NT2/D1 (cell line): ENCODE results near the gene CDH4.

Experiments used
- SUZ12 ChIP-seq: IDR thresholded peaks from 2 replicates; pipeline ENCODE4 v1.6.1; 2011; ENCODE audit not compliant: insufficient read length, insufficient read depth; ENCODE audit errors: extremely low read depth
- YY1 ChIP-seq: IDR thresholded peaks from 2 replicates; pipeline ENCODE4 v1.6.1; 2011; ENCODE audit not compliant: insufficient read length, insufficient read depth
- ZNF274 ChIP-seq: IDR thresholded peaks from 2 replicates; pipeline ENCODE4 v1.6.1; 2011; ENCODE audit warnings: mild to moderate bottlenecking, low read depth, low read length

GRCh38 chr20:61674121-61674520 lies 422.1 kb downstream of the CDH4 start:
- TF ChIP-seq YY1 (no peak), ZNF274 (no peak), SUZ12 (no peak)
